WTC11 (cell line): Measurements from ENCODE around the gene GPR83. TPM values are rescaled to one million over a fixed set of nuclear protein-coding genes. Genes with fewer than 3 reads are reported as not detected.

ENCODE experiments used
- ATAC-seq: fragments of 200-7000 bp; cut with Tn5 transposase; 2 replicates; pipeline ENCODE4 v1.10.0; 2021; ENCODE audit warnings: mild to moderate bottlenecking, moderate library complexity
- CTCF ChIA-PET: fragments of 300-600 bp; sonication (Branson Sonifier 250); formaldehyde crosslinking; loops from one replicate; lab custom pipeline; 2021; ENCODE audit warnings: antibody characterized with exemption; lab: Charles Lee
- POLR2A ChIA-PET: fragments of 350-600 bp; sonication (Branson Sonifier 250); formaldehyde crosslinking; loops from one replicate; lab custom pipeline; 2021; ENCODE audit warnings: antibody characterized with exemption; lab: Charles Lee
- DNase-seq: peaks from one replicate; pipeline ENCODE4 v3.0.0; 2021; ENCODE audit warnings: low spot score
- H3K27ac Mint-ChIP-seq: 2 replicates; pipeline ENCODE4 v1.8.0; 2021; ENCODE audit warnings: mixed read lengths
- H3K27me3 Mint-ChIP-seq: 2 replicates; pipeline ENCODE4 v1.8.0; 2021; ENCODE audit warnings: low read depth, mild to moderate bottlenecking, moderate library complexity, mixed read lengths
- H3K36me3 Mint-ChIP-seq: 2 replicates; pipeline ENCODE4 v1.8.0; 2021; ENCODE audit warnings: mixed read lengths
- H3K4me1 Mint-ChIP-seq: 2 replicates; pipeline ENCODE4 v1.8.0; 2022; ENCODE audit warnings: mixed read lengths
- H3K4me3 Mint-ChIP-seq: 2 replicates; pipeline ENCODE4 v1.8.0; 2021; ENCODE audit warnings: mild to moderate bottlenecking, moderate library complexity, mixed read lengths
- H3K9me3 Mint-ChIP-seq: 2 replicates; pipeline ENCODE4 v1.8.0; 2021; ENCODE audit warnings: mixed read lengths
- ELF4 ChIP-seq: sonication (generic); formaldehyde crosslinking; IDR thresholded peaks from 2 replicates; pipeline ENCODE4 v1.8.1; 2022; ENCODE audit warnings: low read depth, mild to moderate bottlenecking, moderate library complexity, missing genetic modification reagents
- EMX1 ChIP-seq: fragments of 250-450 bp; sonication (Bioruptor Pico); IDR thresholded peaks from 2 replicates; pipeline ENCODE4 v1.8.0; 2021; ENCODE audit warnings: mild to moderate bottlenecking
- ETV6 ChIP-seq: sonication (generic); formaldehyde crosslinking; IDR thresholded peaks from 2 replicates; pipeline ENCODE4 v1.8.1; 2022; ENCODE audit warnings: mild to moderate bottlenecking, missing genetic modification reagents
- RELA ChIP-seq: sonication (generic); formaldehyde crosslinking; IDR thresholded peaks from 2 replicates; pipeline ENCODE4 v1.8.1; 2022; ENCODE audit warnings: missing genetic modification reagents, mild to moderate bottlenecking, borderline replicate concordance
- RORB ChIP-seq: fragments of 250-450 bp; sonication (Bioruptor Pico); IDR thresholded peaks from 2 replicates; pipeline ENCODE4 v1.9.0; 2021; ENCODE audit warnings: mild to moderate bottlenecking
- SP1 ChIP-seq: sonication (generic); formaldehyde crosslinking; conservative IDR thresholded peaks from 2 replicates; pipeline ENCODE4 v1.8.1; 2022; ENCODE audit warnings: missing genetic modification reagents
- ZNF263 ChIP-seq: sonication (generic); formaldehyde crosslinking; IDR thresholded peaks from 2 replicates; pipeline ENCODE4 v1.8.1; 2022; ENCODE audit warnings: low read depth, mild to moderate bottlenecking, moderate library complexity, missing genetic modification reagents
- ZNF396 ChIP-seq: fragments of 250-450 bp; sonication (Bioruptor Pico); IDR thresholded peaks from 2 replicates; pipeline ENCODE4 v1.8.0; 2021; ENCODE audit warnings: mild to moderate bottlenecking, moderate library complexity, borderline replicate concordance
- total RNA-seq: library from RNA; stranded (reverse); gene quantifications from 3 replicates; pipeline ENCODE4 v1.2.3, GENCODE V29; 2021
- TF ChIP-seq, protein P1 (sequence below): fragments of 250-450 bp; sonication (Bioruptor Pico); conservative IDR thresholded peaks from 2 replicates; pipeline ENCODE4 v1.9.0; 2021; ENCODE audit warnings: mild to moderate bottlenecking
- TF ChIP-seq, protein P2 (sequence below): fragments of 250-450 bp; sonication (Bioruptor Pico); IDR thresholded peaks from 2 replicates; pipeline ENCODE4 v1.8.0; 2021; ENCODE audit warnings: mild to moderate bottlenecking
- TF ChIP-seq, protein P3 (sequence below): sonication (generic); formaldehyde crosslinking; IDR thresholded peaks from 2 replicates; pipeline ENCODE4 v1.8.1; 2022; ENCODE audit warnings: missing genetic modification reagents, borderline replicate concordance
- TF ChIP-seq, protein P4 (sequence below): sonication (generic); formaldehyde crosslinking; IDR thresholded peaks from 2 replicates; pipeline ENCODE4 v1.8.0; 2023; ENCODE audit warnings: missing genetic modification reagents, mild to moderate bottlenecking, borderline replicate concordance
- TF ChIP-seq, protein P5 (sequence below): fragments of 250-450 bp; sonication (Bioruptor Pico); IDR thresholded peaks from 2 replicates; pipeline ENCODE4 v1.9.0; 2021; ENCODE audit warnings: mild to moderate bottlenecking
- TF ChIP-seq, protein P6 (sequence below): sonication (generic); formaldehyde crosslinking; IDR thresholded peaks from 2 replicates; pipeline ENCODE4 v1.8.1; 2023; ENCODE audit warnings: mild to moderate bottlenecking, missing genetic modification reagents, moderate library complexity

GPR83 gene
- total RNA-seq, 1 experiment from 2014 or later = 0.42 TPM

DNA sequence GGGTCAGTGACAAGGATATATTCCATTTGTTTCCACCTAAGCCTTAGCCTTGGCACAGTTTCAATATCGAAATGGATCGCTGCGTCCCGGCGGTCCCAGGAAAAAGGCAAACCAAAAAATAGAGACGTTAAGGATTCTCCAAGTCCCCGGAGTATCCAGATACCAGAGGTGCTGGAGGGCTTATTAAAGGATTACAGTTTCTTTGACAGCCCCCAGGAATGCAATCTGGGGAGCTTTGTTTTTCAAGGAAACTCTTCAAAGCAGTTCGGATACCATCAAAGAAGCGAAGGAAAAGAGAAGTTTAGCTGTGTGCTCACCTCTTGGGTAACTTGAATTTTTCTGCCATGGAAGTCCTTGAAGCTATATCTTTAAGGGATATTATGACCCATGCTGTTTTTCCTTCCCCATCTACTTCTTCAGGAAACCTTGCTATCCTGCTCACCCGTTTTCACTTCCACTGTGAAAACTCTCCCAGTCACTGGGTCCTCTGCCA is 600 bp upstream of the GPR83 start:
- no peaks in the 10 kb centered on the region for H3K9me3 Mint-ChIP-seq
- peak overlapping the region; percentile 48 for H3K4me3 Mint-ChIP-seq
- ChIA-PET CTCF (interaction anchor here (0.5 to 2.6 kb wide), 3 partner anchors 16 to 633 kb away, joined by 4 to 7 read pairs (median 6); no protein-coding TSS in a partner anchor), POLR2A (no interaction called here)
- H3K27me3 Mint-ChIP-seq = peaks cover 51% of the 10 kb centered on the region
- H3K4me1 Mint-ChIP-seq = peaks cover 18% of the 10 kb centered on the region
- H3K36me3 Mint-ChIP-seq = no peaks in the 10 kb centered on the region
- TF ChIP-seq, protein P1, sequence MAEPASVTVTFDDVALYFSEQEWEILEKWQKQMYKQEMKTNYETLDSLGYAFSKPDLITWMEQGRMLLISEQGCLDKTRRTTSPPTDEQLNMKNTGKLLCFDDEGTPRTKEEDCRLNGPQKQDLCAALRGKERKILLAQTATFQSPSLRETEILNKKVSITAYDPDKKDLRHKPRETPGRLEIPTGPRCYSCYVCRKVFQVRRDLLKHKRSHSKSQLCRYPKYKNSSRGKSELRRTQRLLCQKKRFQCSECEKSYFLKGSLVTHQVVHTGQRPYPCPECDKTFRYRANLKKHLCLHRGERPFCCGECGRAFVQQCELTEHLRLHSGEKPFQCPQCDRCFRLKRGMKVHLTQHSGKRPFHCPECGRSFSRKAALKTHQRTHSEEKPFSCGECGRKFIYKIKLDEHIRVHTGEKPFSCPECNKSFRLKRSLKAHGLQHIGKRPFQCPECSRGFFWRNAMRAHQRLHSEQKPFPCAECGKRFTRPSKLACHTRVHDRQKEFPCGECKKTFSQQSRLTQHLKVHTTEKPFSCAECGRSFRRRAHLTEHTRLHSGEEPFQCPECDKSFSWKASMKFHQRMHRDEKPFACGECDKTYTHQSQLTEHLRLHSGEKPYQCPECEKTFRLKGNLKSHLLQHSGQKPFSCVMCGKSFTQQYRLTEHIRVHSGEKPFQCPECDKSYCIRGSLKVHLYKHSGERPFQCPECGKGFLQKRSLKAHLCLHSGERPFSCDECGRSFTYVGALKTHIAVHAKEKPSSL = no peak
- no peak for TF ChIP-seq ETV6 (CRISPR knock-in tag)
- TF ChIP-seq ZNF396 (CRISPR knock-in tag) = no peak
- TF ChIP-seq SP1 (CRISPR knock-in tag) = no peak
- no peak for TF ChIP-seq RELA (CRISPR knock-in tag)
- TF ChIP-seq ELF4 = no peak
- no peak for TF ChIP-seq RORB (CRISPR knock-in tag)
- TF ChIP-seq, protein P2, sequence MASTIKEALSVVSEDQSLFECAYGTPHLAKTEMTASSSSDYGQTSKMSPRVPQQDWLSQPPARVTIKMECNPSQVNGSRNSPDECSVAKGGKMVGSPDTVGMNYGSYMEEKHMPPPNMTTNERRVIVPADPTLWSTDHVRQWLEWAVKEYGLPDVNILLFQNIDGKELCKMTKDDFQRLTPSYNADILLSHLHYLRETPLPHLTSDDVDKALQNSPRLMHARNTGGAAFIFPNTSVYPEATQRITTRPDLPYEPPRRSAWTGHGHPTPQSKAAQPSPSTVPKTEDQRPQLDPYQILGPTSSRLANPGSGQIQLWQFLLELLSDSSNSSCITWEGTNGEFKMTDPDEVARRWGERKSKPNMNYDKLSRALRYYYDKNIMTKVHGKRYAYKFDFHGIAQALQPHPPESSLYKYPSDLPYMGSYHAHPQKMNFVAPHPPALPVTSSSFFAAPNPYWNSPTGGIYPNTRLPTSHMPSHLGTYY = no peak
- ATAC-seq = peak; percentile 7; the same call in 1 of the 2 replicates
- no peak for DNase-seq
- no peak overlapping the region for H3K27ac Mint-ChIP-seq

DNA sequence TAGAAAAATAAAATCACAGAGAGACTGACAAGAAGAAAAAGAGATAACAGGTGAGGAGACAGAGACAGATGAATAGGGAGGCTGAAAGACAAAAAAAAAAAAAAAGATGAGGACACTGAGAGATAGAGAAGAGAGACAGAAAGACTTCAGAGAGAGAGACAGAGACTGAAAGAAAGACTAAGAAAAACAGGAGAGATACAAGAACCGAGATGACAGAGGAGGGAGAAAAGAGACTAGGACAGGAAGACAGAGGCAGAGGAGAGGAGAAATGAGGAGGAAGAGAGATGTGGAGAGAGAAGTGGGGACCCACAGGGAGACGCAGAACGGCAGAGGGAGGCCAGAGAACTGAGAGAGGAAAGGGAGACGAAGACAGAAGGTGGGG is 771 bp downstream of the GPR83 start:
- no peaks in the 10 kb centered on the region for H3K9me3 Mint-ChIP-seq
- H3K36me3 Mint-ChIP-seq = no peaks in the 10 kb centered on the region
- H3K27ac Mint-ChIP-seq = no peak overlapping the region
- TF ChIP-seq, protein P3, sequence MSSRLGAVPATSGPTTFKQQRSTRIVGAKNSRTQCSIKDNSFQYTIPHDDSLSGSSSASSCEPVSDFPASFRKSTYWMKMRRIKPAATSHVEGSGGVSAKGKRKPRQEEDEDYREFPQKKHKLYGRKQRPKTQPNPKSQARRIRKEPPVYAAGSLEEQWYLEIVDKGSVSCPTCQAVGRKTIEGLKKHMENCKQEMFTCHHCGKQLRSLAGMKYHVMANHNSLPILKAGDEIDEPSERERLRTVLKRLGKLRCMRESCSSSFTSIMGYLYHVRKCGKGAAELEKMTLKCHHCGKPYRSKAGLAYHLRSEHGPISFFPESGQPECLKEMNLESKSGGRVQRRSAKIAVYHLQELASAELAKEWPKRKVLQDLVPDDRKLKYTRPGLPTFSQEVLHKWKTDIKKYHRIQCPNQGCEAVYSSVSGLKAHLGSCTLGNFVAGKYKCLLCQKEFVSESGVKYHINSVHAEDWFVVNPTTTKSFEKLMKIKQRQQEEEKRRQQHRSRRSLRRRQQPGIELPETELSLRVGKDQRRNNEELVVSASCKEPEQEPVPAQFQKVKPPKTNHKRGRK (CRISPR knock-in tag) = peak; percentile 58; the same call in 1 of the 2 replicates
- no peak for TF ChIP-seq EMX1 (CRISPR knock-in tag)
- POLR2A ChIA-PET = no interaction called here
- peaks cover 18% of the 10 kb centered on the region for H3K4me1 Mint-ChIP-seq
- CTCF ChIA-PET = no interaction called here
- DNase-seq (no peak), ATAC-seq (no peak)
- peak overlapping the region; percentile 74 for H3K4me3 Mint-ChIP-seq
- H3K27me3 Mint-ChIP-seq = peaks cover 51% of the 10 kb centered on the region

DNA sequence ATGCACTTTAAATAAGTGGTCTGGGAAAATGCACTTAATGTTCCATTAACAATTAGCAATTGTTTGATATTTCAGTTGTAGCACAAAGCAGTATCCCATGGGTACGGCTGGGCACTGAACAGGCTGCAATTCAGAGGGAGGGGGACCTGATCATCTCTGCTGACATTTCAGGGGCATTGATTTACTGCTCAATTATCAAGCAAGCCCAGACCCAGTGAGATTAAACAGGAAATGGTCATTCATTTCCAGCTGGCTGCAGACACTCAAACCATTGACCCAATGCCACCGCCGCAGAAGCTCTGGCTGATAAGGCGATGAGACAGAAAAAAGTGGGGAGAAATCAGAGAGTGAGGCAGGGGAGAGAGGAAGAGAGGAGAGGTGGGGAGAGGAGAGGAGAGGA is 1.2 kb downstream of the GPR83 start:
- H3K4me1 Mint-ChIP-seq = peaks cover 18% of the 10 kb centered on the region
- CTCF ChIA-PET = no interaction called here
- peak overlapping the region; percentile 74 for H3K4me3 Mint-ChIP-seq
- DNase-seq = no peak
- H3K36me3 Mint-ChIP-seq = no peaks in the 10 kb centered on the region
- no peaks in the 10 kb centered on the region for H3K9me3 Mint-ChIP-seq
- H3K27me3 Mint-ChIP-seq = peaks cover 51% of the 10 kb centered on the region
- no peak for ATAC-seq
- POLR2A ChIA-PET = no interaction called here
- no peak overlapping the region for H3K27ac Mint-ChIP-seq
- TF ChIP-seq, protein P4, sequence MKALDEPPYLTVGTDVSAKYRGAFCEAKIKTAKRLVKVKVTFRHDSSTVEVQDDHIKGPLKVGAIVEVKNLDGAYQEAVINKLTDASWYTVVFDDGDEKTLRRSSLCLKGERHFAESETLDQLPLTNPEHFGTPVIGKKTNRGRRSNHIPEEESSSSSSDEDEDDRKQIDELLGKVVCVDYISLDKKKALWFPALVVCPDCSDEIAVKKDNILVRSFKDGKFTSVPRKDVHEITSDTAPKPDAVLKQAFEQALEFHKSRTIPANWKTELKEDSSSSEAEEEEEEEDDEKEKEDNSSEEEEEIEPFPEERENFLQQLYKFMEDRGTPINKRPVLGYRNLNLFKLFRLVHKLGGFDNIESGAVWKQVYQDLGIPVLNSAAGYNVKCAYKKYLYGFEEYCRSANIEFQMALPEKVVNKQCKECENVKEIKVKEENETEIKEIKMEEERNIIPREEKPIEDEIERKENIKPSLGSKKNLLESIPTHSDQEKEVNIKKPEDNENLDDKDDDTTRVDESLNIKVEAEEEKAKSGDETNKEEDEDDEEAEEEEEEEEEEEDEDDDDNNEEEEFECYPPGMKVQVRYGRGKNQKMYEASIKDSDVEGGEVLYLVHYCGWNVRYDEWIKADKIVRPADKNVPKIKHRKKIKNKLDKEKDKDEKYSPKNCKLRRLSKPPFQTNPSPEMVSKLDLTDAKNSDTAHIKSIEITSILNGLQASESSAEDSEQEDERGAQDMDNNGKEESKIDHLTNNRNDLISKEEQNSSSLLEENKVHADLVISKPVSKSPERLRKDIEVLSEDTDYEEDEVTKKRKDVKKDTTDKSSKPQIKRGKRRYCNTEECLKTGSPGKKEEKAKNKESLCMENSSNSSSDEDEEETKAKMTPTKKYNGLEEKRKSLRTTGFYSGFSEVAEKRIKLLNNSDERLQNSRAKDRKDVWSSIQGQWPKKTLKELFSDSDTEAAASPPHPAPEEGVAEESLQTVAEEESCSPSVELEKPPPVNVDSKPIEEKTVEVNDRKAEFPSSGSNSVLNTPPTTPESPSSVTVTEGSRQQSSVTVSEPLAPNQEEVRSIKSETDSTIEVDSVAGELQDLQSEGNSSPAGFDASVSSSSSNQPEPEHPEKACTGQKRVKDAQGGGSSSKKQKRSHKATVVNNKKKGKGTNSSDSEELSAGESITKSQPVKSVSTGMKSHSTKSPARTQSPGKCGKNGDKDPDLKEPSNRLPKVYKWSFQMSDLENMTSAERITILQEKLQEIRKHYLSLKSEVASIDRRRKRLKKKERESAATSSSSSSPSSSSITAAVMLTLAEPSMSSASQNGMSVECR (CRISPR knock-in tag) = no peak
- TF ChIP-seq, protein P5, sequence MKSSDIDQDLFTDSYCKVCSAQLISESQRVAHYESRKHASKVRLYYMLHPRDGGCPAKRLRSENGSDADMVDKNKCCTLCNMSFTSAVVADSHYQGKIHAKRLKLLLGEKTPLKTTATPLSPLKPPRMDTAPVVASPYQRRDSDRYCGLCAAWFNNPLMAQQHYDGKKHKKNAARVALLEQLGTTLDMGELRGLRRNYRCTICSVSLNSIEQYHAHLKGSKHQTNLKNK (CRISPR knock-in tag) = no peak
- TF ChIP-seq RELA (CRISPR knock-in tag) (no peak), ZNF263 (CRISPR knock-in tag) (no peak)
- TF ChIP-seq, protein P6, sequence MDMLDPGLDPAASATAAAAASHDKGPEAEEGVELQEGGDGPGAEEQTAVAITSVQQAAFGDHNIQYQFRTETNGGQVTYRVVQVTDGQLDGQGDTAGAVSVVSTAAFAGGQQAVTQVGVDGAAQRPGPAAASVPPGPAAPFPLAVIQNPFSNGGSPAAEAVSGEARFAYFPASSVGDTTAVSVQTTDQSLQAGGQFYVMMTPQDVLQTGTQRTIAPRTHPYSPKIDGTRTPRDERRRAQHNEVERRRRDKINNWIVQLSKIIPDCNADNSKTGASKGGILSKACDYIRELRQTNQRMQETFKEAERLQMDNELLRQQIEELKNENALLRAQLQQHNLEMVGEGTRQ (CRISPR knock-in tag) = no peak
- TF ChIP-seq, protein P1 = no peak
